Fibroblast of peridontal ligament (primary cell): ENCODE measurements around the gene AAGAB.
A peak's percentile ranks its signal among the peaks of the same experiment; 100 is the strongest.

Source experiments
- DNase-seq: peaks from one replicate; pipeline ENCODE4 v3.0.0-alpha.2; 2010; ENCODE audit errors: extremely low read depth

AAGAB gene

GRCh38 chr15:67187351-67187854 is 67.1 kb downstream of the AAGAB start:
- DNase-seq, result no peak

GRCh38 chr15:67186688-67187087 is 67.8 kb downstream of the AAGAB start:
- no peak for DNase-seq

GRCh38 chr15:67186226-67186649 is 68.2 kb downstream of the AAGAB start:
- DNase-seq, result no peak

GRCh38 chr15:67185621-67186225 is 68.7 kb downstream of the AAGAB start:
- DNase-seq, result peak; percentile 31

- DNase-seq, result no peak
These were observed 69.4 kb downstream of the AAGAB start for GRCh38 chr15:67185051-67185450.

- DNase-seq, result no peak
These were observed 70.1 kb downstream of the AAGAB start for GRCh38 chr15:67184208-67184925.

- DNase-seq, result peak; percentile 94
These were observed 70.9 kb downstream of the AAGAB start for GRCh38 chr15:67183443-67184169.

- no peak for DNase-seq
These were observed 73.2 kb downstream of the AAGAB start for GRCh38 chr15:67181221-67181639.

- no peak for DNase-seq
These were observed 73.8 kb downstream of the AAGAB start for GRCh38 chr15:67180514-67181191.

GRCh38 chr15:67180035-67180434 is 74.4 kb downstream of the AAGAB start:
- no peak for DNase-seq

- DNase-seq, result no peak
These were observed 75.0 kb downstream of the AAGAB start for GRCh38 chr15:67179411-67179995.

GRCh38 chr15:67178569-67179210 is 75.8 kb downstream of the AAGAB start:
- DNase-seq, result peak; percentile 96

GRCh38 chr15:67177752-67178151 is 76.7 kb downstream of the AAGAB start:
- peak; percentile 29 for DNase-seq

GRCh38 chr15:67176195-67176971 is 78.1 kb downstream of the AAGAB start:
- no peak for DNase-seq

- peak; percentile 34 for DNase-seq
These were observed 78.8 kb downstream of the AAGAB start for GRCh38 chr15:67175643-67176071.

GRCh38 chr15:67174864-67175573 is 79.4 kb downstream of the AAGAB start:
- no peak for DNase-seq

- DNase-seq, result no peak
These were observed 80.0 kb downstream of the AAGAB start for GRCh38 chr15:67174446-67174845.

GRCh38 chr15:67173786-67174185 is 80.7 kb downstream of the AAGAB start:
- no peak for DNase-seq

GRCh38 chr15:67173005-67173404 is 81.5 kb downstream of the AAGAB start:
- DNase-seq, result no peak

- DNase-seq, result no peak
These were observed 82.3 kb downstream of the AAGAB start for GRCh38 chr15:67172172-67172571.
